ENCODE results near the gene RHBDL1.

Gene RHBDL1

GRCh38 chr16:694863-695354 is 19.4 kb downstream of the RHBDL1 start:
- no peaks in the 10 kb centered on the region for H3K9me2 ChIP-seq (replicated peaks; ENCODE audit: low read depth, low read length)
- no peak overlapping the region for H3K4me3 ChIP-seq (ENCODE audit: low read length, poor library complexity, severe bottlenecking)
- no peaks in the 10 kb centered on the region for H3K9me3 ChIP-seq (ENCODE audit: insufficient read depth, low read depth, low read length)
- H4K20me1 ChIP-seq (ENCODE audit: insufficient read depth, low read length, poor library complexity, severe bottlenecking), result no peaks in the 10 kb centered on the region
- H2AFZ ChIP-seq (ENCODE audit: low read length), result no peak overlapping the region
- H3K79me2 ChIP-seq (ENCODE audit: insufficient read depth, low read length), result no peaks in the 10 kb centered on the region
- no peaks in the 10 kb centered on the region for H3K4me1 ChIP-seq (ENCODE audit: insufficient read depth, low read length, poor library complexity, severe bottlenecking)
- H3K9ac ChIP-seq (ENCODE audit: low read depth, low read length, poor library complexity, severe bottlenecking), result no peak overlapping the region
- no peaks in the 10 kb centered on the region for H3K36me3 ChIP-seq (ENCODE audit: insufficient read depth, low read length)
- H3F3A ChIP-seq (ENCODE audit: low read depth), result no peaks in the 10 kb centered on the region
- no peak overlapping the region for H3K4me2 ChIP-seq (ENCODE audit: low read depth, low read length, poor library complexity, severe bottlenecking)
- no peaks in the 10 kb centered on the region for H3K27me3 ChIP-seq (ENCODE audit: insufficient read depth, low read length, poor library complexity, severe bottlenecking)
- no peak for TF ChIP-seq CTCF (conservative IDR thresholded peaks at IDR 0.05; ENCODE audit: low read length)
- TF ChIP-seq EZH2phosphoT487 (IDR thresholded peaks at IDR 0.05; ENCODE audit: borderline replicate concordance), result no peak

- no peak overlapping the region for H3K9ac ChIP-seq (ENCODE audit: low read depth, low read length, poor library complexity, severe bottlenecking)
- TF ChIP-seq CTCF (conservative IDR thresholded peaks at IDR 0.05; ENCODE audit: low read length) (no peak), EZH2phosphoT487 (IDR thresholded peaks at IDR 0.05; ENCODE audit: borderline replicate concordance) (no peak)
- H3K79me2 ChIP-seq (ENCODE audit: insufficient read depth, low read length), result no peaks in the 10 kb centered on the region
- H3K27me3 ChIP-seq (ENCODE audit: insufficient read depth, low read length, poor library complexity, severe bottlenecking), result no peaks in the 10 kb centered on the region
- no peaks in the 10 kb centered on the region for H3K36me3 ChIP-seq (ENCODE audit: insufficient read depth, low read length)
- H3K4me3 ChIP-seq (ENCODE audit: low read length, poor library complexity, severe bottlenecking), result no peak overlapping the region
- H3F3A ChIP-seq (ENCODE audit: low read depth), result no peaks in the 10 kb centered on the region
- no peaks in the 10 kb centered on the region for H3K4me1 ChIP-seq (ENCODE audit: insufficient read depth, low read length, poor library complexity, severe bottlenecking)
- H3K9me3 ChIP-seq (ENCODE audit: insufficient read depth, low read depth, low read length), result no peaks in the 10 kb centered on the region
- H4K20me1 ChIP-seq (ENCODE audit: insufficient read depth, low read length, poor library complexity, severe bottlenecking), result no peaks in the 10 kb centered on the region
- no peaks in the 10 kb centered on the region for H3K9me2 ChIP-seq (replicated peaks; ENCODE audit: low read depth, low read length)
- no peak overlapping the region for H2AFZ ChIP-seq (ENCODE audit: low read length)
- H3K4me2 ChIP-seq (ENCODE audit: low read depth, low read length, poor library complexity, severe bottlenecking), result no peak overlapping the region
Measured at GRCh38 chr16:695355-696089, 20.1 kb downstream of the RHBDL1 start.

GRCh38 chr16:698911-699671 is 23.6 kb downstream of the RHBDL1 start:
- Histone ChIP-seq H3K9me2 (replicated peaks; ENCODE audit: low read depth, low read length) (no peaks in the 10 kb centered on the region), H3K4me3 (ENCODE audit: low read length, poor library complexity, severe bottlenecking) (no peak overlapping the region), H3K36me3 (ENCODE audit: insufficient read depth, low read length) (no peaks in the 10 kb centered on the region), H3K27me3 (ENCODE audit: insufficient read depth, low read length, poor library complexity, severe bottlenecking) (no peaks in the 10 kb centered on the region), H3K79me2 (ENCODE audit: insufficient read depth, low read length) (no peaks in the 10 kb centered on the region), H4K20me1 (ENCODE audit: insufficient read depth, low read length, poor library complexity, severe bottlenecking) (no peaks in the 10 kb centered on the region), H3K4me2 (ENCODE audit: low read depth, low read length, poor library complexity, severe bottlenecking) (no peak overlapping the region), H3K9ac (ENCODE audit: low read depth, low read length, poor library complexity, severe bottlenecking) (no peak overlapping the region), H2AFZ (ENCODE audit: low read length) (no peak overlapping the region), H3K4me1 (ENCODE audit: insufficient read depth, low read length, poor library complexity, severe bottlenecking) (no peaks in the 10 kb centered on the region), H3F3A (ENCODE audit: low read depth) (no peaks in the 10 kb centered on the region), H3K9me3 (ENCODE audit: insufficient read depth, low read depth, low read length) (no peaks in the 10 kb centered on the region)
- no peak for TF ChIP-seq CTCF (conservative IDR thresholded peaks at IDR 0.05; ENCODE audit: low read length)
